SK-N-SH treated with all-trans-retinoic acid at 6 μM for 48 hours (cell line): ENCODE results near the gene IL17B.

Experiments
- ARNTL ChIP-seq: fragments of 450-650 bp; formaldehyde crosslinking; IDR thresholded peaks from 2 replicates; pipeline ENCODE4 v1.5.0; 2020; ENCODE audit warnings: low read depth, mild to moderate bottlenecking, moderate library complexity, borderline replicate concordance
- BACH2 ChIP-seq: fragments of 250-450 bp; sonication (Bioruptor Pico); IDR thresholded peaks from 2 replicates; pipeline ENCODE4 v1.9.0; 2021; ENCODE audit warnings: mild to moderate bottlenecking, borderline replicate concordance
- CSDC2 ChIP-seq: fragments of 250-450 bp; sonication (Bioruptor Pico); IDR thresholded peaks from 2 replicates; pipeline ENCODE4 v1.5.0; 2020; ENCODE audit warnings: mild to moderate bottlenecking, moderate library complexity
- GLIS3 ChIP-seq: fragments of 250-450 bp; sonication (Bioruptor Pico); IDR thresholded peaks from 2 replicates; pipeline ENCODE4 v1.5.0; 2020; ENCODE audit warnings: mild to moderate bottlenecking, moderate library complexity
- RARB ChIP-seq: fragments of 250-450 bp; sonication (Bioruptor Pico); IDR thresholded peaks from 2 replicates; pipeline ENCODE4 v1.8.0; 2021; ENCODE audit warnings: mild to moderate bottlenecking, moderate library complexity
- TCF4 ChIP-seq: fragments of 250-450 bp; sonication (Bioruptor Pico); IDR thresholded peaks from 2 replicates; pipeline ENCODE4 v1.8.0; 2021; ENCODE audit warnings: mild to moderate bottlenecking, moderate library complexity, borderline replicate concordance
- TF ChIP-seq, protein P1 (sequence below): fragments of 250-450 bp; sonication (Bioruptor Pico); IDR thresholded peaks from 2 replicates; pipeline ENCODE4 v1.5.1; 2021; ENCODE audit warnings: mild to moderate bottlenecking, moderate library complexity
- TF ChIP-seq, protein P2 (sequence below): fragments of 250-450 bp; sonication (Bioruptor Pico); IDR thresholded peaks from 2 replicates; pipeline ENCODE4 v1.5.1; 2020; ENCODE audit warnings: low read depth, mild to moderate bottlenecking, moderate library complexity

DNA sequence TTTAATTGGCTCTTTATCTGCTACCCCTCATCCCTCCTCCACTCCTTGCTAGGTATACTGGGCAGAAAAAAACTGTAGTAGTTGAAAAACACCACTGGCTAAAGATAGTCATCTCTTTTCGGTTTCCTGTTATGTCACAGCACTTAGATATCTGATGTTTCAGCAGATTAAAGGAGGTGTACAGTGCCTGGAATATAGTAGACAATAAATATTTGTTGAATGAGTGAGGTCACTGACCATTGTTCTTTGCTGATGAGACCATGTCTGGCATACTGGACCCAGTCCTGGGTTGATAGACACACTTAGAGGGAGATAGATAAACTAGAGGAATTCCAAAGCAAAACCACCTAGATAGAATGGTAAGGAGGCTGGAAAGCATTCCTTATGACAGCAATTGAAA, 30.6 kb downstream of the IL17B start:
- TF ChIP-seq, protein P1, sequence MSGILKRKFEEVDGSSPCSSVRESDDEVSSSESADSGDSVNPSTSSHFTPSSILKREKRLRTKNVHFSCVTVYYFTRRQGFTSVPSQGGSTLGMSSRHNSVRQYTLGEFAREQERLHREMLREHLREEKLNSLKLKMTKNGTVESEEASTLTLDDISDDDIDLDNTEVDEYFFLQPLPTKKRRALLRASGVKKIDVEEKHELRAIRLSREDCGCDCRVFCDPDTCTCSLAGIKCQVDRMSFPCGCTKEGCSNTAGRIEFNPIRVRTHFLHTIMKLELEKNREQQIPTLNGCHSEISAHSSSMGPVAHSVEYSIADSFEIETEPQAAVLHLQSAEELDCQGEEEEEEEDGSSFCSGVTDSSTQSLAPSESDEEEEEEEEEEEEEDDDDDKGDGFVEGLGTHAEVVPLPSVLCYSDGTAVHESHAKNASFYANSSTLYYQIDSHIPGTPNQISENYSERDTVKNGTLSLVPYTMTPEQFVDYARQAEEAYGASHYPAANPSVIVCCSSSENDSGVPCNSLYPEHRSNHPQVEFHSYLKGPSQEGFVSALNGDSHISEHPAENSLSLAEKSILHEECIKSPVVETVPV (CRISPR knock-in tag), result no peak
- no peak for TF ChIP-seq TCF4
- TF ChIP-seq, protein P2, sequence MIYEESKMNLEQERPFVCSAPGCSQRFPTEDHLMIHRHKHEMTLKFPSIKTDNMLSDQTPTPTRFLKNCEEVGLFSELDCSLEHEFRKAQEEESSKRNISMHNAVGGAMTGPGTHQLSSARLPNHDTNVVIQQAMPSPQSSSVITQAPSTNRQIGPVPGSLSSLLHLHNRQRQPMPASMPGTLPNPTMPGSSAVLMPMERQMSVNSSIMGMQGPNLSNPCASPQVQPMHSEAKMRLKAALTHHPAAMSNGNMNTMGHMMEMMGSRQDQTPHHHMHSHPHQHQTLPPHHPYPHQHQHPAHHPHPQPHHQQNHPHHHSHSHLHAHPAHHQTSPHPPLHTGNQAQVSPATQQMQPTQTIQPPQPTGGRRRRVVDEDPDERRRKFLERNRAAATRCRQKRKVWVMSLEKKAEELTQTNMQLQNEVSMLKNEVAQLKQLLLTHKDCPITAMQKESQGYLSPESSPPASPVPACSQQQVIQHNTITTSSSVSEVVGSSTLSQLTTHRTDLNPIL, result no peak
- TF ChIP-seq RARB, result no peak
- TF ChIP-seq ARNTL (CRISPR knock-in tag), result no peak
- TF ChIP-seq GLIS3 (CRISPR knock-in tag), result no peak
- TF ChIP-seq CSDC2 (CRISPR knock-in tag), result no peak
- no peak for TF ChIP-seq BACH2 (CRISPR knock-in tag)
